Thoracic aorta (tissue), 2 donors: ENCODE data around the gene DIS3L2. TPM values are rescaled to one million over a fixed set of nuclear protein-coding genes. Genes with fewer than 3 reads are reported as not detected.
"Not testable (repeated sequence)": the region's sequence is repeated elsewhere in the genome, so short reads cannot be mapped to it uniquely, and the experiment has no call there.

Experiments
- ATAC-seq: fragments of 150-250 bp; one replicate; pipeline ENCODE4 v1.8.0; 2017; ENCODE audit warnings: low read depth; ENCODE audit not compliant: insufficient number of reproducible peaks, low FRiP score
- DNase-seq: peaks from one replicate; pipeline ENCODE4 v3.0.0-alpha.2; 2020; ENCODE audit warnings: low spot score
- H3K27ac ChIP-seq, 2 donors: fragments of 200-600 bp; sonication (generic); 1 replicate in 1 of 2; 2 replicates in 1 of 2; pipeline ENCODE4 v1.5.1; 2016; ENCODE audit warnings: mild to moderate bottlenecking in 2 of 2, moderate library complexity in 2 of 2
- H3K27me3 ChIP-seq: fragments of 200-600 bp; sonication (generic); replicated peaks from 2 replicates; pipeline ENCODE4 v1.6.0; 2016; ENCODE audit warnings: mild to moderate bottlenecking; ENCODE audit not compliant: insufficient read depth
- H3K36me3 ChIP-seq: fragments of 200-600 bp; sonication (generic); one replicate; pipeline ENCODE4 v1.5.1; 2016
- H3K4me1 ChIP-seq, 2 donors: fragments of 200-600 bp; sonication (generic); 1 replicate in 1 of 2; 2 replicates in 1 of 2; pipeline versions ENCODE4 v1.5.1 to v1.6.0; 2016; ENCODE audit warnings: low read depth in 2 of 2, mild to moderate bottlenecking in 1 of 2; ENCODE audit not compliant: control insufficient read depth in 1 of 2
- H3K4me3 ChIP-seq: fragments of 200-600 bp; sonication (generic); 2 replicates; pipeline ENCODE4 v1.5.1; 2016; ENCODE audit warnings: mild to moderate bottlenecking
- H3K9me3 ChIP-seq: fragments of 200-600 bp; sonication (generic); 2 replicates; pipeline ENCODE4 v1.5.1; 2016
- total RNA-seq, 2 donors: library from RNA; depleted of rRNA; stranded (reverse); fragments of >200 nt; gene quantifications; one replicate each; pipeline versions ENCODE4 v1.1.0 to v1.2.3, GENCODE V29; 2016
- TF ChIP-seq, protein P1 (sequence below): fragments of 200-600 bp; sonication (generic); IDR thresholded peaks from one replicate; pipeline ENCODE4 v1.5.1; 2019; ENCODE audit warnings: antibody characterized with exemption

Gene DIS3L2
- total RNA-seq, 2 donors from 2014 or later = 26.4 to 32.5 TPM

DNA sequence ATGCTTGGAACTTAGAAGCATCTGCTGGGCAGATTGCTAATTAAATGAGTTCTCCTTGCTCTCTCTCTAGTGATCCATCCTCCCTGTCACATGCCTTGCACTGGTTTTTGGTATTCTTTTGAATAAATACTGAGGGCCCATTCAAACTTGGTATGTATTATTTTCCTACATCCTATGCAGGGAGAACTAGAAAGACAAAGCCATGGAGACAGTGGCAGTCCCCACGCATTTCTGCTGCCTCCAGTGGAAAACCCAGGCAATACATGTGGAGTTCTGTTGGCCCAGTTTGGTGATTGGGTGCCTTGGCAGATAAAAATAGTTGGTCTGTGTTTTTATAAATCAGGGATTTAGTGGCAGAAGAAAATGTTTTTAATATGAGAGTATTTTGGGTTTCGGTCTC, 68.7 kb downstream of the DIS3L2 start:
- H3K4me3 ChIP-seq = no peak overlapping the region
- no peaks in the 10 kb centered on the region for H3K36me3 ChIP-seq
- ATAC-seq (no peak), DNase-seq (no peak)
- no peak overlapping the region for H3K27ac ChIP-seq
- no peaks in the 10 kb centered on the region for H3K27me3 ChIP-seq
- TF ChIP-seq, protein P1, sequence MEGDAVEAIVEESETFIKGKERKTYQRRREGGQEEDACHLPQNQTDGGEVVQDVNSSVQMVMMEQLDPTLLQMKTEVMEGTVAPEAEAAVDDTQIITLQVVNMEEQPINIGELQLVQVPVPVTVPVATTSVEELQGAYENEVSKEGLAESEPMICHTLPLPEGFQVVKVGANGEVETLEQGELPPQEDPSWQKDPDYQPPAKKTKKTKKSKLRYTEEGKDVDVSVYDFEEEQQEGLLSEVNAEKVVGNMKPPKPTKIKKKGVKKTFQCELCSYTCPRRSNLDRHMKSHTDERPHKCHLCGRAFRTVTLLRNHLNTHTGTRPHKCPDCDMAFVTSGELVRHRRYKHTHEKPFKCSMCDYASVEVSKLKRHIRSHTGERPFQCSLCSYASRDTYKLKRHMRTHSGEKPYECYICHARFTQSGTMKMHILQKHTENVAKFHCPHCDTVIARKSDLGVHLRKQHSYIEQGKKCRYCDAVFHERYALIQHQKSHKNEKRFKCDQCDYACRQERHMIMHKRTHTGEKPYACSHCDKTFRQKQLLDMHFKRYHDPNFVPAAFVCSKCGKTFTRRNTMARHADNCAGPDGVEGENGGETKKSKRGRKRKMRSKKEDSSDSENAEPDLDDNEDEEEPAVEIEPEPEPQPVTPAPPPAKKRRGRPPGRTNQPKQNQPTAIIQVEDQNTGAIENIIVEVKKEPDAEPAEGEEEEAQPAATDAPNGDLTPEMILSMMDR = no peak
- H3K9me3 ChIP-seq = peaks cover under 1% of the 10 kb centered on the region
- H3K4me1 ChIP-seq = no peaks in the 10 kb centered on the region

DNA sequence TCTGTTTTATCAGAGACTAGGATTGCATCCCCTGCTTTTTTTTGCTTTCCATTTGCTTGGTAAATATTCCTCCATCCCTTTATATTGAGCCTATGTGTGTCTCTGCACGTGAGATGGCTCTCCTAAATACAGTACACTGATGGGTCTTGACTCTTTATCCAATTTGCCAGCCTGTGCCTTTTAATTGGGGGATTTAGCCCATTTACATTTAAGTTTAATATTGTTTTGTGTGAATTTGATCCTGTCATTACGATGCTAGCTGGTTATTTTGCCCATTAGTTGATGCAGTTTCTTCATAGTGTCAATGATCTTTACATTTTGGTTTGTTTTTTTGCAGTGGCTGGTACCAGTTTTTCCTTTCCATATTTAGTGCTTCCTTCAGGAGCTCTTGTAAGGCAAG, 73.8 kb downstream of the DIS3L2 start:
- not testable (repeated sequence) for ATAC-seq, H3K27ac ChIP-seq, H3K4me1 ChIP-seq, H3K9me3 ChIP-seq, DNase-seq, H3K27me3 ChIP-seq, H3K36me3 ChIP-seq, H3K4me3 ChIP-seq

- H3K4me3 ChIP-seq, H3K27me3 ChIP-seq, ATAC-seq, H3K27ac ChIP-seq, H3K4me1 ChIP-seq, H3K9me3 ChIP-seq, H3K36me3 ChIP-seq, DNase-seq: not testable (repeated sequence)
Observed at GRCh38 chr2:232036876-232037275, 75.4 kb downstream of the DIS3L2 start.

- H3K4me3 ChIP-seq = no peak overlapping the region
- ATAC-seq (no peak), DNase-seq (no peak)
Observed at GRCh38 chr2:232038251-232038880, 76.9 kb downstream of the DIS3L2 start.

DNA sequence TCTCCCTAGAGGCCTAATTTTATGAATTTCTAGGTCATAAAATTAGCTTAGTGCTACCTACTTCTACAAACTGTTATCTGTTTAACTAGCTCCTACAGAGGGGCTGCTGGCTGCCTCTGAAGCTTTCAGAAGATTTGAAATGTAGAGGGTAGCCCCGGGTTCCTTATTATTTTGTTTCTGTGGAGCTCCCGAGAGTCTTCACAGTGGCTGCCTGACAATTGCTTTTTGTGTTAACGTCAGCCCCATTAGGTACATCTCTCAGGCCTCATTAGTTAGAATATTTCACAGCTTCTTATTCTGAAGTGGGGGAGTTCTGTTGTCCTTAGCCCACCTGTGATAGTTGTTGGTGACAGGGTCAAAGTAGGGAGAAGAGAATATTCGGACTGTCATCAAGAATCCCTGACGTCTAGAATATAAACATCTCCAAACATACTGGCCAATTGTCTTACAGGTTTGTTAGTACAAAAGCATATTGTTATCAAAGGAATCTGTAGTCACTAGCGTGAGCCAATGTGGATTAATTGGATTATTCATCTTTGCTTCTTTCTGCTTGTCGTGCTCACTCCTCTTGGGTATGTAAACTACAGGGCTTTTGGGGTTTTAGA, 77.5 kb downstream of the DIS3L2 start:
- ATAC-seq (no peak), DNase-seq (no peak)
- no peak overlapping the region for H3K4me3 ChIP-seq
- H3K27ac ChIP-seq = no peak overlapping the region
- peaks cover 4% of the 10 kb centered on the region for H3K9me3 ChIP-seq
- H3K36me3 ChIP-seq = no peaks in the 10 kb centered on the region
- H3K27me3 ChIP-seq = no peaks in the 10 kb centered on the region
- no peaks in the 10 kb centered on the region for H3K4me1 ChIP-seq
- TF ChIP-seq, protein P1 = no peak

More at GRCh38 chr2:232038251-232038880, 76.9 kb downstream of the DIS3L2 start:
- H3K36me3 ChIP-seq = no peaks in the 10 kb centered on the region
- no peaks in the 10 kb centered on the region for H3K27me3 ChIP-seq
- H3K27ac ChIP-seq = no peak overlapping the region
- TF ChIP-seq, protein P1 = no peak
- H3K4me1 ChIP-seq = no peaks in the 10 kb centered on the region
- H3K9me3 ChIP-seq = peaks cover 4% of the 10 kb centered on the region

GRCh38 chr2:232042911-232043574, 81.5 kb downstream of the DIS3L2 start:
- Histone ChIP-seq H3K27me3 (no peaks in the 10 kb centered on the region), H3K36me3 (no peaks in the 10 kb centered on the region), H3K27ac (no peak overlapping the region), H3K4me1 (no peaks in the 10 kb centered on the region), H3K4me3 (no peak overlapping the region), H3K9me3 (no peaks in the 10 kb centered on the region)
- TF ChIP-seq, protein P1 = no peak
- DNase-seq (no peak), ATAC-seq (no peak)
